ENCODE data around the gene PPP3CA.
"Not testable (repeated sequence)": the region's sequence is repeated elsewhere in the genome, so short reads cannot be mapped to it uniquely, and the experiment has no call there.

PPP3CA gene

DNA sequence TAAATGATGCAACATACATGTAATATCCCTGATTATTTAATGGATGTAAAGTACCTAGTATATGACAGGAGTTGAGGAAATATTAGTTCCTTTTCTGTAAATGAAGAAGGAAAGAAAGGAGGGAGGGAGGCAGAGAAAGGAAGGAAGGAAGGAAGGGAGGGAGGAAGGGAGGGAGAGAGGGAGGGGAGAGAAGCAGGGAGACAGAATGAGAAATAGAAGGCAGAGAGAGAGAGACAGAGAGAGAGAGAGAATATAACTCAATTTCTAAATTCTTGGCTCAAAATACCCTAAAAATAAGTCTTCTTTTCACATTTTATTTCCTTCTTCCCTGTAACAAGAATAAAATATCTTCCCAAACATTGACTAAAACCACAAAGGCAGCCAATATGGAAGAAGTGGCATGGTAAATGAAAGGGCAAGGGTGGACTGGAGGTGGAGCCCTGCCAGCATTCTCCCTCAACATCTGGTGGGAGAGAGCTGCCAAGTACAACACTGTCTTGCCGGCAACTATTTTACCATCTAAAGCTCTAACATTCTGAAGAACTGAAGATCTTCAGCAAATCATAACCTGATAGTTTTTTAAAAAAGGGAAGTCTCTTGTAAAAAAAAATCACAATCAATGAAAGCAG lies 245.1 kb downstream of the PPP3CA start:
- no peak for DNase-seq
- no CpG with 5 or more reads among the region's 1 CpG for WGBS (ENCODE audit: extremely low coverage, insufficient coverage, insufficient read length)
- Histone ChIP-seq H3K4me2 (ENCODE audit: low read length) (no peak overlapping the region), H3K9ac (ENCODE audit: low read length) (no peak overlapping the region), H3K4ac (ENCODE audit: low read depth, low read length) (no peak overlapping the region), H3K14ac (ENCODE audit: low read length) (no peak overlapping the region), H3K27ac (ENCODE audit: low read depth, low read length) (no peak overlapping the region), H3K4me3 (ENCODE audit: low read depth, low read length) (no peak overlapping the region), H3K79me2 (ENCODE audit: control insufficient read depth, insufficient read depth, low read length, poor library complexity) (no peaks in the 10 kb centered on the region), H2BK5ac (ENCODE audit: low read depth, low read length, poor library complexity) (no peak overlapping the region), H3K18ac (ENCODE audit: low read length) (no peak overlapping the region), H3K27me3 (ENCODE audit: insufficient read depth, low read length) (no peaks in the 10 kb centered on the region), H2AFZ (ENCODE audit: insufficient read depth, low read length, poor library complexity) (no peak overlapping the region), H3K36me3 (ENCODE audit: control insufficient read depth in 1 of 2, insufficient read depth in 2 of 2, low read length in 2 of 2) (no peaks in the 10 kb centered on the region), H4K8ac (ENCODE audit: low read depth, low read length) (no peak overlapping the region), H4K12ac (ENCODE audit: low read depth, low read length) (no peak overlapping the region), H2AK5ac (ENCODE audit: low read length) (no peak overlapping the region), H3K23ac (ENCODE audit: low read length) (no peak overlapping the region), H3K79me1 (ENCODE audit: low read length) (no peaks in the 10 kb centered on the region), H3K4me1 (ENCODE audit: control insufficient read depth in 1 of 2, insufficient read depth in 2 of 2, low read length in 2 of 2) (no peaks in the 10 kb centered on the region), H2BK120ac (ENCODE audit: insufficient read depth, low read length, poor library complexity) (no peak overlapping the region), H3K9me3 (ENCODE audit: insufficient read depth, low read depth, low read length) (no peaks in the 10 kb centered on the region), H4K91ac (ENCODE audit: low read depth, low read length) (no peak overlapping the region), H2BK12ac (ENCODE audit: low read length) (no peak overlapping the region)

DNA sequence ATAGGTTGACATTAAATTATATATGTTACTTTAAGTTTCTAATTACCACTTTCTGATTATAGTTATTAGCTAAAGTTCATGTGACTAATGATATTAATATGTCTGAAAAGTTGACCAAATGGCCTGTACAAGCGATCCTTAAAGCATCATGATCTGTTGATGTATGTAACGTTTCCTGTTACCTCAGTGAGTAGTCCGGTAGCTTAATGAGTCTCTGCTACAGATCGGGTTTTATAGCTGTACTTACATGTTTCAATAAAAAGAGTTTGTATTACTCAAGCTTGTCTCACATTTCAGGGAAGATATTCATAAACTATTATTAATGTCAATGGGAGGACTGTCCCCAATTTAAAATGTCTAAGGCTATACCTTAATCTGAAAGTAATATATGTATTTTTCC lies 246.3 kb downstream of the PPP3CA start:
- Histone ChIP-seq H2BK120ac (ENCODE audit: insufficient read depth, low read length, poor library complexity) (no peak overlapping the region), H2AFZ (ENCODE audit: insufficient read depth, low read length, poor library complexity) (no peak overlapping the region), H3K4me2 (ENCODE audit: low read length) (no peak overlapping the region), H3K79me1 (ENCODE audit: low read length) (no peaks in the 10 kb centered on the region), H3K14ac (ENCODE audit: low read length) (no peak overlapping the region), H3K23ac (ENCODE audit: low read length) (no peak overlapping the region), H2AK5ac (ENCODE audit: low read length) (no peak overlapping the region), H3K4me3 (ENCODE audit: low read depth, low read length) (no peak overlapping the region), H4K8ac (ENCODE audit: low read depth, low read length) (no peak overlapping the region), H3K4me1 (ENCODE audit: control insufficient read depth in 1 of 2, insufficient read depth in 2 of 2, low read length in 2 of 2) (no peaks in the 10 kb centered on the region), H4K12ac (ENCODE audit: low read depth, low read length) (no peak overlapping the region), H4K91ac (ENCODE audit: low read depth, low read length) (no peak overlapping the region), H3K9ac (ENCODE audit: low read length) (no peak overlapping the region), H3K18ac (ENCODE audit: low read length) (no peak overlapping the region), H3K79me2 (ENCODE audit: control insufficient read depth, insufficient read depth, low read length, poor library complexity) (no peaks in the 10 kb centered on the region), H3K36me3 (ENCODE audit: control insufficient read depth in 1 of 2, insufficient read depth in 2 of 2, low read length in 2 of 2) (no peaks in the 10 kb centered on the region), H3K27me3 (ENCODE audit: insufficient read depth, low read length) (no peaks in the 10 kb centered on the region), H2BK5ac (ENCODE audit: low read depth, low read length, poor library complexity) (no peak overlapping the region), H3K4ac (ENCODE audit: low read depth, low read length) (no peak overlapping the region), H3K9me3 (ENCODE audit: insufficient read depth, low read depth, low read length) (no peaks in the 10 kb centered on the region), H3K27ac (ENCODE audit: low read depth, low read length) (no peak overlapping the region), H2BK12ac (ENCODE audit: low read length) (no peak overlapping the region)
- no CpG with 5 or more reads among the region's 4 CpGs for WGBS (ENCODE audit: extremely low coverage, insufficient coverage, insufficient read length)
- DNase-seq = no peak

DNA sequence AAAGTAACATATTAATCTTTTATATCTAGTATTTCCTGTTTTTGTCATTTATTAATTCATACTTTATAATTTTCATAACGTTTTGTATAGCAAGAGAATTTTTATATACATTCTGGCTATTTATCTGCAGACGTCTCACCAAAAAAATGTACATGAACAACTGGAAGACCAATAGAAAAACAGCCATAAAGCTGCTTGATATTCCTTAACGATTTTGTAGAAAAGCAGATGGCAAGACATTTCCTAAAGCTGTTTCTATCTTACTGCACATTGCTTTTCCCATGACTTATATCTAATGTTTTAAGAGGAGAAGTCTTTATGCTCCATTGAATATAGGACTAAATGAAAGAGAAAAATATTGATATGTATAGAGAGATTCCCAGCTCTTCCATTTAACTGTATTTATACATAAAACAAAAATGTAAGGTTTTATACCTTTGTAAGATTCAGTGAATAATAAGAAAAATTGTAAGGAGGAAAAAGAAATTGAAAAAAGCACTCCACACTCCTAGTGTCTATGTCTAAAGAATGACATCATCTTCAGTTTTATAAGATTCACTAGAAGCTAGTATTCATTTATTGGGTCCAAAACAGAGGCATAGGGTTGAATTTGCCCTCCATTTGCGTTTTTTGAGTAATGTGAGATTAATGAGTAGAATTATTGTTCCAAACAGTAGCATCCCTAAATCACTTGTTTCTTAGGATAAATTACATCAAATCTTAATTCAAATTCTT lies 248.5 kb downstream of the PPP3CA start:
- H3K79me2 ChIP-seq (ENCODE audit: control insufficient read depth, insufficient read depth, low read length, poor library complexity) = no peaks in the 10 kb centered on the region
- no peak overlapping the region for H2BK12ac ChIP-seq (ENCODE audit: low read length)
- no peak overlapping the region for H2AK5ac ChIP-seq (ENCODE audit: low read length)
- no peak overlapping the region for H3K23ac ChIP-seq (ENCODE audit: low read length)
- H3K9me3 ChIP-seq (ENCODE audit: insufficient read depth, low read depth, low read length) = no peaks in the 10 kb centered on the region
- no peak overlapping the region for H3K4me2 ChIP-seq (ENCODE audit: low read length)
- no peaks in the 10 kb centered on the region for H3K36me3 ChIP-seq (ENCODE audit: control insufficient read depth in 1 of 2, insufficient read depth in 2 of 2, low read length in 2 of 2)
- no peak overlapping the region for H3K9ac ChIP-seq (ENCODE audit: low read length)
- no peak overlapping the region for H3K14ac ChIP-seq (ENCODE audit: low read length)
- H4K91ac ChIP-seq (ENCODE audit: low read depth, low read length) = no peak overlapping the region
- no peak overlapping the region for H4K12ac ChIP-seq (ENCODE audit: low read depth, low read length)
- H2BK120ac ChIP-seq (ENCODE audit: insufficient read depth, low read length, poor library complexity) = no peak overlapping the region
- no peak overlapping the region for H2BK5ac ChIP-seq (ENCODE audit: low read depth, low read length, poor library complexity)
- H2AFZ ChIP-seq (ENCODE audit: insufficient read depth, low read length, poor library complexity) = no peak overlapping the region
- no peak overlapping the region for H3K4ac ChIP-seq (ENCODE audit: low read depth, low read length)
- H4K8ac ChIP-seq (ENCODE audit: low read depth, low read length) = no peak overlapping the region
- H3K27me3 ChIP-seq (ENCODE audit: insufficient read depth, low read length) = no peaks in the 10 kb centered on the region
- no CpG with 5 or more reads among the region's 4 CpGs for WGBS (ENCODE audit: extremely low coverage, insufficient coverage, insufficient read length)
- no peak overlapping the region for H3K4me3 ChIP-seq (ENCODE audit: low read depth, low read length)
- H3K4me1 ChIP-seq (ENCODE audit: control insufficient read depth in 1 of 2, insufficient read depth in 2 of 2, low read length in 2 of 2) = no peaks in the 10 kb centered on the region
- no peak overlapping the region for H3K27ac ChIP-seq (ENCODE audit: low read depth, low read length)
- no peak for DNase-seq
- H3K18ac ChIP-seq (ENCODE audit: low read length) = no peak overlapping the region
- H3K79me1 ChIP-seq (ENCODE audit: low read length) = no peaks in the 10 kb centered on the region

DNA sequence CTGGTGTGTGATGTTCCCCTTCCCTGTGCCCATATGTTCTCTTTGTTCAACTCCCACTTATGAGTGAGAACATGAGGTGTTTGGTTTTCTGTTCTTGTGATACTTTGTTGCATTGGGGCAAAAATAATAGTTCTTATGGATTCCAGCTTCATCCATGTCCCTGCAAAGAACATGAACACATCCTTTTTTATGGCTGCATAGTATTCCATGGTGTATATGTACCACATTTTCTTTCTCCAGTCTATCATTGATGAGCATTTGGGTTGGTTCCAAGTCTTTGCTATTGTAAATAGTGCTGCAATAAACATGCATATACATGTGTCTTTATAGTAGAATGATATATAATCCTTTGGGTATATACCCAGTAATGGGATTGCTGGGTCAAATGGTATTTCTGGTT lies 254.7 kb downstream of the PPP3CA start:
- H3K27me3 ChIP-seq (ENCODE audit: insufficient read depth, low read length); H3K4ac ChIP-seq (ENCODE audit: low read depth, low read length); H3K79me2 ChIP-seq (ENCODE audit: control insufficient read depth, insufficient read depth, low read length, poor library complexity); H2AFZ ChIP-seq (ENCODE audit: insufficient read depth, low read length, poor library complexity); H3K79me1 ChIP-seq (ENCODE audit: low read length); H3K4me3 ChIP-seq (ENCODE audit: low read depth, low read length); H4K91ac ChIP-seq (ENCODE audit: low read depth, low read length); H4K8ac ChIP-seq (ENCODE audit: low read depth, low read length); H3K36me3 ChIP-seq (ENCODE audit: control insufficient read depth in 1 of 2, insufficient read depth in 2 of 2, low read length in 2 of 2); H2BK12ac ChIP-seq (ENCODE audit: low read length); H2BK120ac ChIP-seq (ENCODE audit: insufficient read depth, low read length, poor library complexity); DNase-seq; H4K12ac ChIP-seq (ENCODE audit: low read depth, low read length); H3K14ac ChIP-seq (ENCODE audit: low read length); H3K9ac ChIP-seq (ENCODE audit: low read length); H3K23ac ChIP-seq (ENCODE audit: low read length); H2AK5ac ChIP-seq (ENCODE audit: low read length); H3K27ac ChIP-seq (ENCODE audit: low read depth, low read length); H3K9me3 ChIP-seq (ENCODE audit: insufficient read depth, low read depth, low read length); H3K4me1 ChIP-seq (ENCODE audit: control insufficient read depth in 1 of 2, insufficient read depth in 2 of 2, low read length in 2 of 2); H3K4me2 ChIP-seq (ENCODE audit: low read length); H3K18ac ChIP-seq (ENCODE audit: low read length); H2BK5ac ChIP-seq (ENCODE audit: low read depth, low read length, poor library complexity): not testable (repeated sequence)
